ENCODE data around the gene RPL10A. TPM values are rescaled to one million over a fixed set of nuclear protein-coding genes. Genes with fewer than 3 reads are reported as not detected.
A peak's percentile ranks its signal among the peaks of the same experiment; 100 is the strongest.

RPL10A gene
- total RNA-seq, 4 donors from 2014 or later = 952 to 1,436 (median 1,121) TPM

GRCh38 chr6:35453236-35453635 is 15.0 kb upstream of the RPL10A start:
- H3K36me3 ChIP-seq = peaks cover 0 to 29% (median 0%) of the 10 kb centered on the region in 3 donors
- TF ChIP-seq POLR2A (IDR thresholded peaks at IDR 0.05) (no peak), CTCF (IDR thresholded peaks at IDR 0.05) (no peak), EP300 (IDR thresholded peaks at IDR 0.05) (no peak)
- H3K27me3 ChIP-seq = no peaks in the 10 kb centered on the region
- peak overlapping the region in 2 of 4 donors; percentile 77 to 85 for H3K27ac ChIP-seq
- no peak for DNase-seq (ENCODE audit: low spot score in 2 of 2)
- no peaks in the 10 kb centered on the region for H3K9me3 ChIP-seq
- WGBS, 2 donors = 15 to 22% methylated on average over 3 of the region's 3 CpGs
- H3K4me3 ChIP-seq = peak overlapping the region; percentile 48 to 73 (median 56)
- peaks cover 0 to 39% (median 15%) of the 10 kb centered on the region in 4 donors for H3K4me1 ChIP-seq

GRCh38 chr6:35454391-35455110 is 13.7 kb upstream of the RPL10A start:
- DNase-seq (ENCODE audit: low spot score in 2 of 2) = no peak
- H3K36me3 ChIP-seq = peaks cover 0 to 42% (median 0%) of the 10 kb centered on the region in 3 donors
- 56 to 68% methylated on average over 9 of the region's 9 CpGs for WGBS, 2 donors
- no peaks in the 10 kb centered on the region for H3K27me3 ChIP-seq
- peak overlapping the region in 2 of 4 donors; percentile 58 to 77 for H3K27ac ChIP-seq
- TF ChIP-seq EP300 (IDR thresholded peaks at IDR 0.05) (peak in 1 of 2 donors; percentile 11), POLR2A (IDR thresholded peaks at IDR 0.05) (no peak)
- no peaks in the 10 kb centered on the region for H3K9me3 ChIP-seq
- no peak overlapping the region for H3K4me3 ChIP-seq
- peaks cover 0 to 39% (median 15%) of the 10 kb centered on the region in 4 donors for H3K4me1 ChIP-seq

GRCh38 chr6:35457907-35458306 is 10.3 kb upstream of the RPL10A start:
- H3K27ac ChIP-seq = no peak overlapping the region
- H3K4me3 ChIP-seq = no peak overlapping the region
- H3K4me1 ChIP-seq = peaks cover 0 to 24% (median 11%) of the 10 kb centered on the region in 4 donors
- H3K27me3 ChIP-seq = no peaks in the 10 kb centered on the region
- no peaks in the 10 kb centered on the region for H3K9me3 ChIP-seq
- TF ChIP-seq CTCF (IDR thresholded peaks at IDR 0.05) (no peak), POLR2A (IDR thresholded peaks at IDR 0.05) (no peak), EP300 (IDR thresholded peaks at IDR 0.05) (no peak)
- 74 to 76% methylated on average over 4 of the region's 4 CpGs for WGBS, 2 donors
- no peak for DNase-seq (ENCODE audit: low spot score in 2 of 2)
- peaks cover 0 to 72% (median 0%) of the 10 kb centered on the region in 3 donors for H3K36me3 ChIP-seq

GRCh38 chr6:35461270-35461669 is 6.9 kb upstream of the RPL10A start:
- Histone ChIP-seq H3K36me3 (peaks cover 0 to 92% (median 0%) of the 10 kb centered on the region in 3 donors), H3K27ac (no peak overlapping the region)
- DNase-seq (ENCODE audit: low spot score in 2 of 2) = no peak

GRCh38 chr6:35463292-35463691 is 4.9 kb upstream of the RPL10A start:
- WGBS, 2 donors = 83 to 85% methylated on average over 4 of the region's 4 CpGs
- no peaks in the 10 kb centered on the region for H3K9me3 ChIP-seq
- H3K36me3 ChIP-seq = peaks cover 0 to 78% (median 0%) of the 10 kb centered on the region in 3 donors

More at GRCh38 chr6:35461270-35461669, 6.9 kb upstream of the RPL10A start:
- no peak overlapping the region for H3K4me3 ChIP-seq
- H3K9me3 ChIP-seq = no peaks in the 10 kb centered on the region
- no peaks in the 10 kb centered on the region for H3K27me3 ChIP-seq
- TF ChIP-seq EP300 (IDR thresholded peaks at IDR 0.05) (no peak), POLR2A (IDR thresholded peaks at IDR 0.05) (no peak), CTCF (IDR thresholded peaks at IDR 0.05) (no peak)
- H3K4me1 ChIP-seq = no peaks in the 10 kb centered on the region
- 70 to 78% methylated on average over 3 of the region's 3 CpGs for WGBS, 2 donors

More at GRCh38 chr6:35463292-35463691, 4.9 kb upstream of the RPL10A start:
- H3K4me1 ChIP-seq = peaks cover 0 to 4% (median 2%) of the 10 kb centered on the region in 4 donors
- no peak for TF ChIP-seq EP300 (IDR thresholded peaks at IDR 0.05)
- TF ChIP-seq POLR2A (IDR thresholded peaks at IDR 0.05) = no peak
- no peak for TF ChIP-seq CTCF (IDR thresholded peaks at IDR 0.05)
- no peaks in the 10 kb centered on the region for H3K27me3 ChIP-seq
- H3K4me3 ChIP-seq = no peak overlapping the region
- no peak for DNase-seq (ENCODE audit: low spot score in 2 of 2)
- H3K27ac ChIP-seq = no peak overlapping the region

All from tibial nerve (tissue), 4 donors.